Hippocampal formation (tissue), 2 donors: ENCODE data around the gene FOLR3.
A peak's percentile ranks its signal among the peaks of the same experiment; 100 is the strongest.
"Not testable (repeated sequence)": the region's sequence is repeated elsewhere in the genome, so short reads cannot be mapped to it uniquely, and the experiment has no call there.

ENCODE experiments used
- DNase-seq, 2 donors: peaks; one replicate each; lab custom pipeline; 2025; lab: John Stamatoyannopoulos, UW

FOLR3 gene

GRCh38 chr11:72135473-72135872 lies at the start of gene FOLR3:
Gene FOLR3 (plus strand): TSS chr11:72135725. CDS start chr11:72135953, 228 bp downstream.
- not testable (repeated sequence) for DNase-seq

DNA sequence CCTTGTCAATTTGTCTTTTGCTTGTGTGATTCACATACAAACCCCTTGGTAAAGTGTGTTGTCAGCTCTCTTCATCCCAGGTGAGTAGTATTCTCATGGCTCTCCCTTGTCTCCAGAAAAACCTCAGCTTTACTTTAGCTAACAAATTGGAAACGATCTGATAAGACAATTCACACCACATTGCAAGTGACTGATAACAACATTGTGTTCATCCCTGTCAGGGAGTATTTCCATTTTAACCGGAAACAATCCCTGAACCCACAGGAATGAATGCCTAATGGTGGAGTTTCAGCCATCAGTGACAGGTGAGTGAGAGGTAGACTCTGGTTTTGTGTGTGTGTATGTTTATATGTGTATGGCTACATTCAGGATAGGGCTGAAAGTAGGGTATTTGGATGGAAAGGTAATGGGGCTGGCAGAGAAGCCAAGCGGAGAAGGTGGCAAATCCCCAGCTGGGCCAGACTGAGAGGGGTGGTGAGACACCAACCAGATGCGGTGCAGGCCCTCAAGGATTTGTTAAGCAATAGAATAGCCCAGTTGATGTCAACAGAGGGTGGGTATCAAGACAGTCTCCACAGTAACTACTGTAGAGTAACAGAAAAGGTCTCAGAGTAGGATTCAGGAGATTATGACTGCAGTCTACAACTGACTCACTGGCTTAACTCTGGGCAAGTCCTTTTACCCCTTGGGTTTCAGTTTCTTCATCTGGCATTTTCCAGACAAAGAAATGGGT lies 47.3 kb upstream of the FOLR3 start:
- DNase-seq = no peak

- peak; percentile 43 to 60 for DNase-seq
Measured at GRCh38 chr11:72091292-72091691, 44.2 kb upstream of the FOLR3 start.

DNA sequence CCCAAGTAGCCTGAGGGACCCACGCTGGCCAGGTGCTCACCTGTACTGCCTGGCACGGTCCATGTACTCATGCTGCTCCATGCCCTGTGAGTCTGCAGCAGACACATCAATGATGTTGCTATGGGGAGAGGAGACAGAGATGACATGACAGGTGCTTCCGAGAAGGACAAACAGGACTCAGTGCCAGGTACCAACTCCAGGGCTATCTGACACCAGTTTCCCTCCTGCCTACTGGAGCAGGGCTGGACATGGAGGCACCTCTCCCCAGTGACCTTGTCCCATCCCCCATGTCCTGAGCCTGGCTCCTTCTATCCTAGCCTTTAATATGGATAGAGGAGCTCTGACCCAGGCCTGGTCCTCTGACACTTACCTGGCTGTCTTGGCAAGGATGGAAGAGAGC lies 36.8 kb upstream of the FOLR3 start:
- DNase-seq = no peak

DNA sequence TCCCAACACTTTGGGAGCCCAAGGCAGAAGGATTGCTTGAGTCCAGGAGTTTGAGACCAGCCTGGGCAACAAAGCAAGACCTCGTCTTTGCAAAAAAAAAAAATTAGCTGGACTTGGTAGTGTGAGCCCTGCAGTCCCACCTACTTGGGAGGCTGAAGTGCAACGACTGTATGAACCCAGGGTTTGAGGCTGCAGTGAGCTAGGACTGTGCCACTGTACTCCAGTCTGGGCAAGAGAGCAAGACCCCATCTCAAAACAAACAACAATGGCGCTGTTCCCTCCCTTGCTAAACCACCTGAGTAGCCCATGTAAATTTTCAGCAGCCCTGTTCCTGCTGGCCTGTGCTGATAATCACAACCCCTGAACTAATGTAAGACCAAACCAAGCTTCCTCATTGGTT lies 35.5 kb upstream of the FOLR3 start:
- DNase-seq = no peak

DNA sequence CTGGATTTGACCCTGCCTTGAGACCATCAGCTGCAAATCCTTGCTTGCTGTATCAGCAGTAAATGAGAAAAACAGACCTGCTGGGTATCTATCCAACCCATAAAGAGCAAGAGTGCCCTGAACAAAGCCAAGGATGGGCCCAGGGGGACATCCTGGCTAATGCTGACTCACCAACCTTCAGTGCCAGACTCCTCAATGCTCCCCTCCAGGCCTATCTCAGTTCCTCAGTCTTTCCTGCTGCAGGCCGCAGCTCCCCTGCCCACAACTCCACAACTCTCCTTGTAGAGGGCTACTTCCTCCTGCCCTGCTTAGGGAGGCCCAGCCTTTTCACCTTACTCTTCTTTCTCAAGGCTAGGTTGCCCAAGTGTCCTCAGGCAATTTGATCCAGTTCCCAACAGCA lies 35.1 kb upstream of the FOLR3 start:
- no peak for DNase-seq

GRCh38 chr11:72102162-72102561 lies 33.4 kb upstream of the FOLR3 start:
- DNase-seq = no peak

DNA sequence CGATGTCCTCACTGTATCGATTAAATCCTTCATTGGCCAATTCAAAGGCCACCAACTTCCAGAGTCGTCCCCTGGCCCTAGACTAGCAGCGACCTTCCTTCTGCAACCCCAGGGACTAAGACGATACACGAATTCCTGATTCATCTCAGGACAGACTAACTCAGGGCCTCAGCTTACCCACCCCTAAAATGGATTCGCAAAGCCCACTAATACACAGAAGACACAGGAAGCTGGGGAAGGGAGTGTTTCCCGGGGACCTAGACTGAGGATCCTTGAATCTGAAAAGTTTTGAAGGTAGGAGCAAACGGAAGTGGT lies 32.9 kb upstream of the FOLR3 start:
- DNase-seq = no peak

GRCh38 chr11:72102946-72103753 lies 32.4 kb upstream of the FOLR3 start, which contains the start of gene LAMTOR1:
Gene LAMTOR1 (minus strand): TSS chr11:72103297. CDS start chr11:72103224, 73 bp downstream.
- peak; percentile 92 to 98 for DNase-seq

DNA sequence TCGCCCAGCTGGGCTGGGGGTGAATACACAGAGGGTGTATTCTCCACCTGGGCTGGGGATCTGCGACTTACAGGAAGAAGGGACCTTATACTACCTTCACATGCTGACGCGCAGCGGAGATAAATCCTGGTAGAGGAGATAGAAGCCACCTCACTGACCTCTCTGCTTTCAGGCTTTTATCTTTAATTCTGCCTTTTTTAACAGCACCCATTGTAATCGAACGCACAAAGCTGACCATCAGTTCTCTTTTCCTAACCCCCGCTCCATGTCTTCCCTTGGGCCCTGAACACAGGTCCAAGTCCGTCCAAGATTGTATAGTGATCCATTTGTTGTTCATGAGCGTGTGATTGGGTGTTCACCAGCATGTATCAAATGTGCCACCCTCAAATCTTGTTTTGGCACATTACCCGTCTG lies 31.8 kb upstream of the FOLR3 start:
- DNase-seq = no peak

- no peak for DNase-seq
Measured at GRCh38 chr11:72105888-72106287, 29.6 kb upstream of the FOLR3 start, which contains the start of gene TOMT. Gene TOMT (plus strand): TSS chr11:72105924. CDS start chr11:72105952, 28 bp downstream.

GRCh38 chr11:72111300-72112142 lies 24.0 kb upstream of the FOLR3 start:
- DNase-seq = no peak

DNA sequence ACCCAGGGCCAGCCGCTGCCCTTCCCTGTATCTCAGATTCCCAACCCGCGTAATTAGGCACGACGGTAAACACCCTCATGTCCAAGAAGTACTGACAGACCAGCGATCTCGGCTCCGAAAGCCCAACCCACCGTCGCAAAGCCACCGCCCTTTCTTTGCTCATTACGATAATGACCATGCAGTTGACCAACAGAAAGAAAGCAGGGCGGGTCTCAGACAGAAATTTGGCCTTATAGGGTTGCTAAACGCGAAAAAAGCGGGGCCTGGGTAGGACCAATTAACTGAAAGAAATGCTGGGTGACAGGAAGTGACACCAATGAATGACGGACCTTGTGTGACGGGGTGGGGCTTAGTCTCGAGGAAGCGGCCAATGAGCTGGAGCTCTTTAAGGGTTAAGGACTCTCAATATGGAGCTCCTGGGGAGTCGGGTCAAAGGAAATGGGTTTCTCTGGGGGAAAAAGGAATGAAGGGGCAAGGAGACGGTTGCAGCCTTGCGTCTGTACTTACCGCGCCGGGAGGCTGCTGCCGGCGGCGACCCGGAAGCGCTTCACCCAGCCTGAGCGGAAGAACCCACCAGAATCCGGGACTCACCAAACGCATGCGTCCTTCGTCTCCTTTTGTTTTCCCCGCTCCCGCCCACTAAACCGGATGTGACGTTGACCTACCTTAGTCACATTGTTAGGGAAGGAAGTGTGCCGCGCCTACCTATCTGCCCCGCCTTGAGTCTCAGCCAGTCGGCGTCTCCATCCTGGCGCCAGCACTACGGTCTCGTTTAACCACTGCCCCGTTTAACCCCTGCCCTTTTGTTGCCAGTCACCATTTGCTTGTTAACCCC lies 23.2 kb upstream of the FOLR3 start, which contains the start of gene ANAPC15:
ANAPC15 (minus strand) TSS at position 553 of the 835 bp plus-strand sequence. CDS start 1,419 bp downstream, outside the sequence.
- peak; percentile 95 to 100 for DNase-seq

DNA sequence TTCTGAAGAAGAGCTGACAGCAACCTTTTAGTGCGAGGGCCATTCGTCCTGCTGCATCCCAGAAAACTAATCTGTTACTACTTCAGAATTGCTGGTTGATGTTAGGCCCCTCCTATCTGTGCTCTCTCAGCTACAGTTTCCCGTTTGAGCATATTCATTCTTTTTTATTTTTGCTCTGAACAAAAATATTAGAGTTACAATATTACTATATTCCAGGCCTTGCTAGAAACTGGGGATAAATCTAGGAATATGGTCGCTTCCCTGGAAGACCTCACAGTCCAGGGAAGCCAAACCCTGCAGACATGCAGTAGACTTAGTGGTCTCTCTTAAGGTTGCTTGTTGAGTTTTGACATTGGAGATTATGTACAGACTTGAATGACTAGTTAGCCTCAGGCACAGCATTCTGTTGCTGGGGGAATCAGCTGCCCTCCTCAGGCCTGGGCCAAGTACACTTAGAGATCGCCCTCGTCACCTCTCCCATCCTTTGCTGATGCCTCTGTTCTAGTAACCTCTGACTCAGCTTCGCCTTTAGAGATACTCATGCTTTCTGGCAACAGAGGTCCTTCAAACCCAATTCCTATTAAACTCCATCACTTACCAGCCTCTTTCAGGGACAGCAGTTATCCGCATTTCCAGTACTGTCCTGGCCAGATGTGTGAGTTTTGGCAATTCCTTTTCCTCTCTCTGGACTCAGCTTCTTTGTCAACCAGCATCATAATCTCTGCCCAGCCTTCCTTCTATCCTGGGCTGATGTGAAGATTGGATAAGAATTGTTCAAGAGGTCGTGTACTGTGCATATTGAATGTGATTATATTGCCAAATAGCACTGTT lies 22.3 kb upstream of the FOLR3 start:
- no peak for DNase-seq

DNA sequence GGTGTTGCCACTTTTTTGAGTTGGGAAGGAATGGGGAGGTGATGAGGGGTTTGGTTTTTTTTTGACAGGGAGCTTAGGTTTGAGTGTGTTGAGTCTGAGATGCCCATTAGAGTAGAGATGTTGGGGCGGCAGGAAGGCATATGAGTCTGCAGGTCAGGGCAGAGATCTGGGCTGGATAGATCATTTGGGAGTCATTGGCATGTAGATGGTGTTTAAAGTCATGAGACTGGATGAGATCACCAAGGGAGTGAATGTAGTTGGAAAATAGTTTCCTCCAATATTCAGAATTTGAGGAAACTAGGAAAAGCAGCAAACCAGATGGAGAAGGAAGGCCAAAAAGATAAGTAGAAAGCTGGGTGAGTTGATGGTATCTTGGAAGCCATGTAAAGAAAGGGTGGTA lies 21.0 kb upstream of the FOLR3 start:
- no peak for DNase-seq

DNA sequence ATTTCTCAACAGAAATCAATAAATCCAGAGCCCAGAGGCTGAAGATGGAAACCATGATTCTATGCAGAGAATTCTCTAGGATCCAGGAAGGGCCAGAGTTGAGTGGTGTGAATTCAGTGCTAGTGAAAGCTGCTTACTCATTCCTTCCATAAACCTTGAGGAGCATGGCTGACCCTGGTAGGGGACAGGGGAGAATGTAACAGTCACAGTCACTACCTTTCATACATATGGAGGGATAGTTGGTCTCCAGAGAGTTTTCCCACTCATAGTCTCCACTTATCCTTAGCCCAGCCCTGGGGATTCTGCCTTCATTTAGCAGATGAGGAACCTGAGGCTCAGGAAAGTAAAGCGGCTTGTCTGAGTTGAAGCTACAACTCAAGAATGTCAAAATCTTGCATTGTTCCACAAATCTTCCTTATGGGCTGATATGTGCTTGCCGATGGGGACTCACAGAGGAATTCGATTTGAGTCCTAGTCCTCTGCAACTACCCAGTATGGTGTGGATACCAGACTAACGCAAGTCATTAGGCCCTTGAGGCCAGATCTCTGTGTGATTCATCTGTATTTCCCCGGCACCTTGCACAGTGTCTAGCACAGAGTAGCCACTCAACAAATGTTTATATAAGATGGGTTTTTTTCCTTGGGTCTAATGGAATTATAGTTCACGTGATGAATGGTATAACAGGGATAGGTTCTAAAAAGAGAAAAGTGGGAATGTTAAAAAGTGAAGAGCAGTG lies 19.3 kb upstream of the FOLR3 start:
- DNase-seq = no peak

GRCh38 chr11:72119198-72119597 lies 16.3 kb upstream of the FOLR3 start:
- no peak for DNase-seq

GRCh38 chr11:72120930-72121329 lies 14.6 kb upstream of the FOLR3 start:
- no peak for DNase-seq

GRCh38 chr11:72122607-72123006 lies 12.9 kb upstream of the FOLR3 start:
- no peak for DNase-seq
